Hematopoietic multipotent progenitor cell treated with erythropoietin and hydrocortisone succinate and interleukin-3 and kit ligand, for 4 days (in vitro differentiated cells): ENCODE results near the gene FCN3.

Source experiments
- DNase-seq: peaks from one replicate; pipeline ENCODE4 v3.0.0-alpha.2; 2015

FCN3 gene

GRCh38 chr1:27335506-27336422 is 38.9 kb downstream of the FCN3 start:
- DNase-seq: no peak

DNA sequence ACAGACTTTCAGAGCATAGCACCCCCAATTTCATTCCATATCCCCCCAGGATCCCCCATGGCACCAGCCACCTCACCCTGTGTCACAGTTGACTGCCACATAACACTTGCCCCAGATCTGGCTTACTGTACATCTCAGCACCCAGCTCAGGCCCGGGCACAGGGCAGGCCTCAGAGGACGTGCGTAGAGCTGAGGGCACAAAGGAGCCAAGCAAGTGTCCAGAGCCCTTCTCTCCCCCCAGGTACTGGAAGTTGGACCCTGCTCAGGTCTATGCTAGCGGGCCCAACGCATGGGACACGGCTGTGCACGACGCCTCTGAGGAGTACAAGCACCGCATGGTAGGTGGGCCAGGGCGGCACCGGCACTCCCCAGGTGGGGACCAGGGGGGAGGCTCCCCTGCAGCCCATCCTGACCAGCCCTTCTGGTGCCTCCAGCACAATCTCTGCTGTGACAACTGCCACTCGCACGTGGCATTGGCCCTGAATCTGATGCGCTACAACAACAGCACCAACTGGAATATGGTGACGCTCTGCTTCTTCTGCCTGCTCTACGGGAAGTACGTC is 40.8 kb downstream of the FCN3 start:
- no peak for DNase-seq

GRCh38 chr1:27332536-27333281 is 41.9 kb downstream of the FCN3 start:
- peak; percentile 74 for DNase-seq

- no peak for DNase-seq
Measured at GRCh38 chr1:27331922-27332321, 42.7 kb downstream of the FCN3 start.

GRCh38 chr1:27331426-27331825 is 43.2 kb downstream of the FCN3 start:
- no peak for DNase-seq

GRCh38 chr1:27330786-27331185 is 43.8 kb downstream of the FCN3 start:
- DNase-seq: no peak

DNA sequence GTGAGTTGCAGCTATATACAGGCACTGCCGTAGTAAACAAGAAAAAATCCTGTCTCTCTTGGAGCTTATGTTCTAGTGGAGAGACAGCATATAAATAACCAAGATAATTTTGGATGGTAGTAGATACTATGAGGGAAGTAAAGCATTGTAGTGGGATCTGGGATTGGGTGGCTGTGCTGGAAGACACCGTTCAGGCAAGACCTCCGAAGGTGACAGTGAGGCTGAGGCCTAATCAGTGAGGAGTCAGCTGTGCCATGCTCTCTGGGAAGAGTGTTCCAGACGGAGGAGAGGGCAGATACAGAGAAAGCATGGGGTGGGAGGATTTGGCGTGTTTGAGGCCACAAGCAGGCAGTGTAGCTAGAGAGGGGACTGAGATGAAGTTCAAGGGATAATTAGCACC is 46.7 kb downstream of the FCN3 start:
- no peak for DNase-seq

GRCh38 chr1:27325286-27325685 is 49.3 kb downstream of the FCN3 start:
- DNase-seq: no peak

- peak; percentile 37 for DNase-seq
Measured at GRCh38 chr1:27322569-27323240, 51.9 kb downstream of the FCN3 start.

DNA sequence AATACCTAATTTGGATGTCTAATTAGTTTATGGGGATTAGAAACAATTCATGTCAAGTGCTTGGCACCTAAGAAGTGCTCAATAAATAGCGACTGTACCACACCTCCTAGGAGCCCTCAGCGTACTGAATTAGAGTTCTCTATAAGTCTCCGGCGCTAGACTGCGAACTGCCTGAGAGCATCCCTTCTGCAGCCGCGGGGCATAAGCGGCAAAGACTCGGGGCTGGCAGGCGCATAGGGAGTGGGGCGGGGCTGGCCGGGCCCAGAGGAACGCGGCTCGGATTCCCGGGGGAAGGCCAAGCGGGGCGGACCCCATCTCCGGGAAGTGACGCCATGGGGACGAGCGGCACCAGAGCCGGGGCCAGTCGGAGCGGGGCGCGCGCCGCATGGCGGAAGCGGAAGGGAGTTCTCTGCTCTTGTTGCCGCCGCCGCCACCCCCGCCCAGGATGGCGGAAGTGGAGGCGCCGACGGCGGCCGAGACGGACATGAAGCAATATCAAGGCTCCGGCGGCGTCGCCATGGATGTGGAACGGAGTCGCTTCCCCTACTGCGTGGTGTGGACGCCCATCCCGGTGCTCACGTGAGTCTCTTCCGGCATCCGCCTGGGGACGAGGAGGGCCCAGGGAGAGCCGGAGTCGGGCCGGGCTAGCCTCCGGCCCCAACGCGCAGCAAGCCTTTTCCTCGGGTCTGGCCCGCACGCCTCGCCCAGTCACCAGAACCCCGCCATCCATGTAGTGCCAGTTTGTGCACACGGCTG is 52.6 kb downstream of the FCN3 start, which contains the start of gene TMEM222:
Gene TMEM222, plus strand, starts transcription at position 351 of the 756 bp plus-strand sequence. Its CDS starts 35 bp downstream, at position 386.
- peak; percentile 99 for DNase-seq
